ENCODE measurements around the gene KRTAP4-11. TPM values are rescaled to one million over a fixed set of nuclear protein-coding genes. Genes with fewer than 3 reads are reported as not detected.
A peak's percentile ranks its signal among the peaks of the same experiment; 100 is the strongest.
"Not testable (repeated sequence)": the region's sequence is repeated elsewhere in the genome, so short reads cannot be mapped to it uniquely, and the experiment has no call there.

The KRTAP4-11 gene
- total RNA-seq, 4 donors from 2014 or later: not detected

DNA sequence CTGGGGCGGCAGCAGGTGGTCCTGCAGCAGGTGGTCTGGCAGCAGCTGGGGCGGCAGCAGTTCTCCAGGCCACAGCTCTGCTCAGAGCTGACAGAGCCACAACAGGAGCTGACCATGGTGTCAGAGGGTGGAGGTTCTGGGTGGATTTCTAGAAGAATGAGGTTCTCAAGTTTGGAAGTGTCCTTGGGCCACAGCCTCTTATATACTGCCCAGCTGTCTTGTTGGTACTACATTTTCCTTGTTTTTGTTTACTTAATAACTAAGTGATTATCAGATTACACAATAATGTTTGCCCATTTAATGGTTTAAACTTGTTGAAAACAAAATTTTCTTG, 31.4 kb upstream of the KRTAP4-11 start, which contains the start of gene KRTAP4-5:
KRTAP4-5 (minus strand) TSS at position 174 of the 334 bp plus-strand sequence; CDS start at position 116, 58 bp downstream.
- DNase-seq (ENCODE audit: low spot score): no peak
- ATAC-seq (ENCODE audit: low FRiP score): no peak
- TF ChIP-seq, protein P1, sequence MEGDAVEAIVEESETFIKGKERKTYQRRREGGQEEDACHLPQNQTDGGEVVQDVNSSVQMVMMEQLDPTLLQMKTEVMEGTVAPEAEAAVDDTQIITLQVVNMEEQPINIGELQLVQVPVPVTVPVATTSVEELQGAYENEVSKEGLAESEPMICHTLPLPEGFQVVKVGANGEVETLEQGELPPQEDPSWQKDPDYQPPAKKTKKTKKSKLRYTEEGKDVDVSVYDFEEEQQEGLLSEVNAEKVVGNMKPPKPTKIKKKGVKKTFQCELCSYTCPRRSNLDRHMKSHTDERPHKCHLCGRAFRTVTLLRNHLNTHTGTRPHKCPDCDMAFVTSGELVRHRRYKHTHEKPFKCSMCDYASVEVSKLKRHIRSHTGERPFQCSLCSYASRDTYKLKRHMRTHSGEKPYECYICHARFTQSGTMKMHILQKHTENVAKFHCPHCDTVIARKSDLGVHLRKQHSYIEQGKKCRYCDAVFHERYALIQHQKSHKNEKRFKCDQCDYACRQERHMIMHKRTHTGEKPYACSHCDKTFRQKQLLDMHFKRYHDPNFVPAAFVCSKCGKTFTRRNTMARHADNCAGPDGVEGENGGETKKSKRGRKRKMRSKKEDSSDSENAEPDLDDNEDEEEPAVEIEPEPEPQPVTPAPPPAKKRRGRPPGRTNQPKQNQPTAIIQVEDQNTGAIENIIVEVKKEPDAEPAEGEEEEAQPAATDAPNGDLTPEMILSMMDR (IDR thresholded peaks at IDR 0.05): no peak

DNA sequence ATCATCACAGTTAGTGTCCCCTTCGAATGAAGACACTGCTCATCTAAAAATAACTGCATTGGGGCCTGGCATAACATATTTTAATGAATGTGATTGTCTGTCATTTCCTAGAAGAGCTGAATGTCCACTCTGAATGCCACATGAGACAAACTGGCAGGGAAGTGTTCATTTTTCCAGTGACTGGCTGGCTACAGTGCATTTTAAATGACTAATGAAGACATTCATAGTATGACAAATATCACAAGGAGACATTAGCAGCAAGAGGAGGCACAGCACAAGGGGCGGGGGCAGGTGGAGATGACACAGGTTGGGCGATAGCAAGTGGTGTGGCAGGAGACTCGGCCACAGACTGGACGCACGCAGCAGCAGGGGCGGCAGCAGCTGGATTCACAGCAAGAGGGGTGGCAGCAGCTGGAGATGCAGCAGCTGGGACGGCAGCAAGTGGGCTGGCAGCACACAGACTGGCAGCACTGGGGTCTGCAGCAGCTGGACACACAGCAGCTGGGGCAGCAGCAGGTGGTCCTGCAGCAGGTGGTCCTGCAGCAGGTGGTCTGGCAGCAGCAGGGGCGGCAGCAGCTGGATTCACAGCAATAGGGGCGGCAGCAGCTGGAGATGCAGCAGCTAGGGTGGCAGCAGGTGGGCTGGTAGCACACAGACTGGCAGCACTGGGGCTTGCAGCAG, 30.9 kb upstream of the KRTAP4-11 start:
- not testable (repeated sequence) for DNase-seq (ENCODE audit: low spot score); ATAC-seq (ENCODE audit: low FRiP score)

DNA sequence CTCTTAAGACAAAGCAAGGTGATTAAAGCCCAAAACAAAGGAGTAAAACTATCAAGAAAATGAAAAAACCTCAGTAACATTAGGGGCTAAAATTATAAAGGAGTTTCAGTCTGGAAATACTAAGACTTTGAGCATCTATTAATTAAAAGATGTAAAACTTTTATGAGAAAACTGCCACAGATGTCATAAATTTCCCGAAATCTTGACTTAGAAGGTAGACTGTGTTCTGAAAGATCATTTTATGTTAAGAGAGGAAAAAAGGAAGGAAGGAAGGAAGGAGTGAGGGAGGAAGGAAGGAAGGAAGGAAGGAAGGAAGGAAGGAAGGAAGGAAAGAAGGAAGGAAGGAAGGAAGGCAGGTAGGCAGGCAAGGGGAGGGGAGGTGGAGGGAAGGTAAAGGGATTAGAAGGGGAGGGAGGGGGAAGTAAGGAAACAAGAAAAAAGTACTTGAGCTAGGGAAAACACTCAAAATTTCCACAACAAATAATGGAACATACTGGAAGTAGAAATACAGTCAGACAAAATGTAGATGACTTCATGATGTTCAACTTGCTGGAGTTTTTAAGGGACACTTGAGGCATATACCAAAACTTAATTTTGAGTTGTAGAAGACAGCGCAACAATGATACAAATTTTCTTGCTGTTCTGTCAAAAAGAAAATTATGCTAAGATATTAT, 29.5 kb upstream of the KRTAP4-11 start:
- no peak for ATAC-seq (ENCODE audit: low FRiP score)
- TF ChIP-seq, protein P1 (IDR thresholded peaks at IDR 0.05): no peak
- DNase-seq (ENCODE audit: low spot score): no peak

DNA sequence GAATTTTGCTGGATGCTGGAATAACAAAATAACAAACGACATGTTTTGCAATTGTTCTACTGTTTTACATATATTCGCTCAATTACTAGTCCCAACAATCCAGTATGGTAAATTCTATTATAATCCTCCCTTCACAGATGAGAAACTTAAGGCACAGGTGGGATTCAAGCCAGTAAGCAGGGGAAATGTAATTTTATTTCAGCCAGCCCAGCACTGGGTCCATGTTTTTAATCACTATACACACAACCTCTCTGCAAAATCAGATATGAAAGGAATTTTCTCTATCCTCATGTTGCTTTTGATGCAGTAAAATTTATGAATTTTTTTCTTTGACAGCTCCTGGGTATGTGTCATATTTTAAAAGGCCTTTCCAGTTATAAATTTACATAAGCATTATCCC, 27.1 kb upstream of the KRTAP4-11 start:
- ATAC-seq (ENCODE audit: low FRiP score): no peak
- TF ChIP-seq, protein P1 (IDR thresholded peaks at IDR 0.05): no peak

DNA sequence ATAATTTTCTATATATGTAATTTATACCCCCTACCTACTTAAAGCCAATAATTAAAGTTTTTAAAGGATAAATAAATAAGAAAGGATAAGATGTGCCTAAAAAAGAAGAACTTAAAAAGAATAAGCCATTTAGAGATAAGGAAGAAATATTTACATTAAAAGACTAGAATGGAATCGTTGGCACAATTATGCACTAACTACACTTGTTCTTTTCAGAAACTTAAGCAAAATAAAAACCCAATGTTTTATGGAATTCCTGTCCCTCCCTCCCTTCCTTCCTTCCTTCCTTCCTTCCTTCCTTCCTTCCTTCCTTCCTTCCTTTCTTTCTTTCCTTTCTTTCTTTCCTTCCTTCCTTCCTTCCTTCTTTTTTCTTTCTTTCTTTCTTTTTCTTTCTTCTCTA, 26.7 kb upstream of the KRTAP4-11 start:
- DNase-seq (ENCODE audit: low spot score): no peak

More for the DNA sequence above, 27.1 kb upstream of the KRTAP4-11 start:
- DNase-seq (ENCODE audit: low spot score): no peak

DNA sequence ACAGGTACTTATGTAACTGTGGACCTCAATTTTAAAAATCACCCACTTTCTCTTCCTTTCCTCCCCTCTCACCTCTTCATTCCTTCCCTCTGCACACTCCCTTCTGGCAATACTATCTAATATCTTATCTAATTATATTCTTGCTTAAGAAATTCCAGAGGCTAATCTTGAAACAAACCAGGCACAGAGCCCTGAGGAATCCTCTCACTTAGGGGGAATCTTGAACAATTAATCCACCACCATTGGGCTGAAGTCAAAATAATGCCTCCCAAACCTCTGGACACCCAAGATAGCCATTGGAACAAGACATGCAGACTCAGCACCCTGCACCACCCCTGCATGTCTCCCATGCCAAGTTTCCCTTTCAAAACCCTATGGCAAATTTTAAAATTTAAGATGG, 23.2 kb upstream of the KRTAP4-11 start:
- ATAC-seq (ENCODE audit: low FRiP score): no peak
- DNase-seq (ENCODE audit: low spot score): no peak
- TF ChIP-seq, protein P1 (IDR thresholded peaks at IDR 0.05): no peak

More for the DNA sequence above, 26.7 kb upstream of the KRTAP4-11 start:
- no peak for ATAC-seq (ENCODE audit: low FRiP score)
- TF ChIP-seq, protein P1 (IDR thresholded peaks at IDR 0.05): no peak

DNA sequence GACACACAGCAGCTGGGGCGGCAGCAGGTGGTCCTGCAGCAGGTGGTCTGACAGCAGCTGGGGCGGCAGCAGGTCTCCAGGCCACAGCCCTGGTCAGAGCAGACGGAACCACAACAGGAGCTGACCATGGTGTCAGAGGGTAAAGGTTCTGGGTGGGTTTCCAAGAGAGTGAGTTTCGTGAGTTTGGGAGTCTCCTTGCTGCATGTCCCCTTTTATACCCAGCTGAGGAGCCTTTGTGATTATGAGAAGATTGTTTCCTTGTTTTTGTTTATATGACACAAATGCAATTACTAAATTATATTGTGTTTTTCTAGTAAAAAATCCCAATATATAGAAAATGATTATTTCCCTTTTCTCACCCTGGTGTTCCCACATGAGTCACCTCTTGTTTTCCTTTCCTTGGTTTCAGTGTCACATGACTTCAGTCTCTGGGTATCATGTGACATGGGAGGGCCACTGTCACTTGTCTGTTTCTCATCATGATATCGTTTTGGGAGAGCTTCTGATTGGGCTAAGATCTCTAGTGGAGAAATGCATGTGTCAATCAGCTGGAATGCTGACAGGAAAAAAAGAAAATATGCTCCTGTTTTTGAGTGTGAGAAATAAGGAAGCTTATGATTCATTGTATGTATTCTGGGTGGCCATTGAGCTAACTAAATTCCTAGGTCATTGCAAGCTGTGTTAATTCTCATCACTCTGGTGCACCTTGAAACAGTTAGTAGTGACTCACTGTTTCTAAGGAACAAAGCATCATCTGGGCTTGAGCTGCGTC, 22.4 kb upstream of the KRTAP4-11 start, which contains the start of gene KRTAP4-6:
KRTAP4-6 (minus strand) TSS at position 185 of the 772 bp plus-strand sequence; CDS start at position 128, 57 bp downstream.
- DNase-seq (ENCODE audit: low spot score): no peak
- TF ChIP-seq, protein P1 (IDR thresholded peaks at IDR 0.05): no peak
- peak; percentile 66 for ATAC-seq (ENCODE audit: low FRiP score)

DNA sequence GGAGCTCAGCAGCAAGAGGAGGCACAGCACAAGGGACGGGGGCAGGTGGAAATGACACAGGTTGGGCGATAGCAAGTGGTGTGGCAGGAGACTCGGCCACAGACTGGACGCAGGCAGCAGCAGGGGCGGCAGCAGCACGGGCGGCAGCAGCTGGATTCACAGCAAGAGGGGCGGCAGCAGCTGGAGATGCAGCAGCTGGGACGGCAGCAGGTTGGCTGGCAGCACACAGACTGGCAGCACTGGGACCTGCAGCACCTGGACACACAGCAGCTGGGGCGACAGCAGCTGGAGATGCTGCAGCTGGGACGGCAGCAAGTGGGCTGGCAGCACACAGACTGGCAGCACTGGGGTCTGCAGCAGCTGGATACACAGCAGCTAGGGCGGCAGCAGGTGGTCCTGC, 21.7 kb upstream of the KRTAP4-11 start:
- not testable (repeated sequence) for DNase-seq (ENCODE audit: low spot score); ATAC-seq (ENCODE audit: low FRiP score)
